Stomach (tissue), 19 donors: ENCODE data around the gene SUSD6. TPM values are rescaled to one million over a fixed set of nuclear protein-coding genes. Genes with fewer than 3 reads are reported as not detected.

Experiments
- DNase-seq, 2 donors: peaks; one replicate each; pipeline versions ENCODE4 v3.0.0 to v3.0.0-alpha.2; 2013 to 2019
- H3K27ac ChIP-seq, 5 donors: fragments of 200-600 bp in 4 of 5; sonication (generic) in 4 of 5; one replicate each; pipeline ENCODE4 v1.5.1; 2013 to 2019; ENCODE audit warnings: mild to moderate bottlenecking in 1 of 5, moderate library complexity in 1 of 5
- H3K27me3 ChIP-seq, 3 donors: fragments of 200-600 bp; sonication (generic); one replicate each; pipeline ENCODE4 v1.5.1; 2017 to 2019; ENCODE audit warnings: mixed run types in 1 of 3
- H3K36me3 ChIP-seq, 4 donors: fragments of 200-600 bp; sonication (generic); 1 replicate in 3 of 4; 2 replicates in 1 of 4; pipeline ENCODE4 v1.5.1; 2016 to 2019
- H3K4me1 ChIP-seq, 4 donors: fragments of 200-600 bp; sonication (generic); one replicate each; pipeline ENCODE4 v1.5.1; 2016 to 2019
- H3K4me3 ChIP-seq, 4 donors: fragments of 200-600 bp; sonication (generic) in 3 of 4; one replicate each; pipeline ENCODE4 v1.5.1; 2016 to 2019; ENCODE audit warnings: mild to moderate bottlenecking in 1 of 4
- H3K9me3 ChIP-seq, 4 donors: fragments of 200-600 bp; sonication (generic); one replicate each; pipeline ENCODE4 v1.5.1; 2016 to 2019
- CTCF ChIP-seq, 7 experiments: fragments of 450-650 bp in 4 of 7; fragments of 200-600 bp in 3 of 7; sonication (generic) in 3 of 7; IDR thresholded peaks; one replicate each; pipeline ENCODE4 v1.5.1; 2016 to 2019; ENCODE audit warnings: antibody characterized with exemption in 7 of 7, control low read depth in 2 of 7, mild to moderate bottlenecking in 1 of 7
- EP300 ChIP-seq: sonication (generic); formaldehyde crosslinking; IDR thresholded peaks from one replicate; pipeline ENCODE4 v1.6.1; 2017; ENCODE audit warnings: antibody characterized with exemption
- POLR2A ChIP-seq, 4 donors: fragments of 450-650 bp; IDR thresholded peaks; one replicate each; pipeline ENCODE4 v1.6.1; 2016; ENCODE audit warnings: antibody characterized with exemption in 4 of 4, control low read depth in 2 of 4, mild to moderate bottlenecking in 1 of 4, moderate library complexity in 1 of 4
- POLR2AphosphoS5 ChIP-seq, 3 donors: sonication (generic); formaldehyde crosslinking; IDR thresholded peaks; one replicate each; pipeline ENCODE4 v1.6.1; 2016; ENCODE audit warnings: antibody characterized with exemption in 3 of 3
- WGBS, 5 donors: extraction: QIAGEN DNeasy Blood & Tissue Kit in 3 of 5; methylation state at CpG; one replicate each; pipeline versions ENCODE4 v1.1.5 to v1.1.7; 2013 to 2018; 5-methylcytosine and 5-hydroxymethylcytosine counted together
- intact Hi-C: fragments of 100-400 bp; cut with DNase I; formaldehyde crosslinking; loops from one replicate; pipeline ENCODE4 v1.15.1; 2023; ENCODE audit warnings: low total_unique reads
- long read RNA-seq, 10 donors: transcript quantifications; one replicate each; lab custom pipeline, GENCODE V29; 2026
- polyA plus RNA-seq, 3 donors: library from polyadenylated mRNA; stranded (reverse); fragments of 200-250 nt; gene quantifications; one replicate each; pipeline ENCODE4 v1.2.3, GENCODE V29; 2013
- total RNA-seq, 5 donors: library from RNA; depleted of rRNA; stranded (reverse); fragments of >200 nt; gene quantifications; one replicate each; pipeline versions ENCODE4 v1.1.0 to v1.2.3, GENCODE V29; 2014 to 2016
- donor health status: healthy with polysubstance abuse.
- donor health status: Bipolar disorder and iron deficiency.
- donor health status: healthy.

The SUSD6 gene
- total RNA-seq (10 to 100 TPM; 23.7 to 39.0 (median 31.9) TPM), polyA plus RNA-seq (10 to 100 TPM in 1 of 3 donors, 1 to 10 TPM in 2; 4.9 to 10.3 (median 7.0) TPM)
- long read RNA-seq, donor 1, partial matches to known transcripts = 0 of 1 reads
- long read RNA-seq, donor 1, other reads (novel, unspliced or antisense) = 0 of 1 reads
- long read RNA-seq, donor 2 = 0 reads
- long read RNA-seq, donor 3, full-length matches to known transcripts = 1 of 1 reads
- long read RNA-seq, donor 3, partial matches to known transcripts = 0 of 1 reads
- long read RNA-seq, donor 3, other reads (novel, unspliced or antisense) = 0 of 1 reads
- long read RNA-seq, donor 4 = 0 reads
- long read RNA-seq, donor 5, full-length matches to known transcripts = 3 of 11 reads
- long read RNA-seq, donor 5, partial matches to known transcripts = 8 of 11 reads
- long read RNA-seq, donor 5, other reads (novel, unspliced or antisense) = 0 of 11 reads
- long read RNA-seq, donor 6, full-length matches to known transcripts = 8 of 172 reads
- long read RNA-seq, donor 6, partial matches to known transcripts = 164 of 172 reads
- long read RNA-seq, donor 6, other reads (novel, unspliced or antisense) = 0 of 172 reads
- long read RNA-seq, donor 7, full-length matches to known transcripts = 3 of 3 reads
- long read RNA-seq, donor 7, partial matches to known transcripts = 0 of 3 reads
- long read RNA-seq, donor 7, other reads (novel, unspliced or antisense) = 0 of 3 reads
- long read RNA-seq, donor 8, full-length matches to known transcripts = 2 of 2 reads
- long read RNA-seq, donor 8, partial matches to known transcripts = 0 of 2 reads
- long read RNA-seq, donor 8, other reads (novel, unspliced or antisense) = 0 of 2 reads
- long read RNA-seq, donor 9, full-length matches to known transcripts = 1 of 1 reads
- long read RNA-seq, donor 9, partial matches to known transcripts = 0 of 1 reads
- long read RNA-seq, donor 9, other reads (novel, unspliced or antisense) = 0 of 1 reads
- long read RNA-seq, donor 10, full-length matches to known transcripts = 2 of 2 reads
- long read RNA-seq, donor 10, partial matches to known transcripts = 0 of 2 reads
- long read RNA-seq, donor 10, other reads (novel, unspliced or antisense) = 0 of 2 reads

- TF ChIP-seq EP300 (no peak), CTCF (IDR thresholded peaks at IDR 0.05) (no peak), POLR2A (IDR thresholded peaks at IDR 0.05) (no peak), POLR2AphosphoS5 (IDR thresholded peaks at IDR 0.05) (peak; percentile 70 to 89 (median 88))
- Histone ChIP-seq H3K27me3 (no peaks in the 10 kb centered on the region), H3K9me3 (no peaks in the 10 kb centered on the region), H3K36me3 (no peaks in the 10 kb centered on the region), H3K27ac (peak within 1 kb of the TSS; percentile 96 to 100 (median 99)), H3K4me1 (peaks cover 45 to 66% (median 48%) of the 10 kb centered on the region in 4 donors), H3K4me3 (peak within 1 kb of the TSS; percentile 65 to 90 (median 82))
- intact Hi-C loops = no loop called here
- WGBS, 5 donors = 0 to 2% (median 1%) methylated on average over 12 to 104 of the region's 105 CpGs
- DNase-seq = peak; percentile 94 to 97
Observed at GRCh38 chr14:69611172-69612013, at the start of gene SUSD6. Gene SUSD6 (plus strand): TSS chr14:69611596. CDS start chr14:69658593, 46,997 bp downstream.

GRCh38 chr14:69561893-69562292 lies 49.5 kb upstream of the SUSD6 start:
- H3K36me3 ChIP-seq = no peaks in the 10 kb centered on the region
- no peak overlapping the region for H3K4me3 ChIP-seq
- DNase-seq = no peak
- no peaks in the 10 kb centered on the region for H3K4me1 ChIP-seq
- H3K27ac ChIP-seq = no peak overlapping the region
- TF ChIP-seq POLR2AphosphoS5 (IDR thresholded peaks at IDR 0.05) (no peak), EP300 (no peak), POLR2A (IDR thresholded peaks at IDR 0.05) (no peak), CTCF (IDR thresholded peaks at IDR 0.05) (no peak)
- no peaks in the 10 kb centered on the region for H3K9me3 ChIP-seq
- intact Hi-C loops = no loop called here
- H3K27me3 ChIP-seq = peaks cover 0 to 85% (median 14%) of the 10 kb centered on the region in 3 donors

GRCh38 chr14:69567563-69567962 lies 43.8 kb upstream of the SUSD6 start:
- intact Hi-C loops = no loop called here
- no peaks in the 10 kb centered on the region for H3K36me3 ChIP-seq
- H3K27me3 ChIP-seq = peaks cover 8 to 100% (median 43%) of the 10 kb centered on the region in 3 donors
- WGBS, 5 donors = 80 to 87% (median 85%) methylated on average over 5 of the region's 5 CpGs
- no peak for DNase-seq
- H3K27ac ChIP-seq = no peak overlapping the region
- no peaks in the 10 kb centered on the region for H3K9me3 ChIP-seq
- H3K4me3 ChIP-seq = no peak overlapping the region
- TF ChIP-seq CTCF (IDR thresholded peaks at IDR 0.05) (no peak), POLR2AphosphoS5 (IDR thresholded peaks at IDR 0.05) (no peak), EP300 (no peak), POLR2A (IDR thresholded peaks at IDR 0.05) (no peak)
- peaks cover 13 to 16% (median 13%) of the 10 kb centered on the region in 4 donors for H3K4me1 ChIP-seq
